Mesenchymal stem cell (in vitro differentiated cells and primary cell): Measurements from ENCODE around the gene RSBN1L.

Source experiments
- DNase-seq: peaks from one replicate; pipeline ENCODE4 v3.0.0-alpha.2; 2013
- H2AFZ ChIP-seq: one replicate; pipeline ENCODE4 v1.6.1; 2013; ENCODE audit warnings: low read depth, mild to moderate bottlenecking, control low read depth, inconsistent platforms, low read length, moderate library complexity
- H2AK5ac ChIP-seq: 2 replicates; pipeline ENCODE4 v1.6.1; 2013; ENCODE audit warnings: low read length, moderate library complexity, mild to moderate bottlenecking, inconsistent platforms; ENCODE audit not compliant: severe bottlenecking
- H2BK120ac ChIP-seq: one replicate; pipeline ENCODE4 v1.6.1; 2013; ENCODE audit warnings: low read depth, mild to moderate bottlenecking, inconsistent platforms, low read length, moderate library complexity
- H2BK12ac ChIP-seq, 2 experiments: one replicate each; pipeline ENCODE4 v1.6.1; 2013; ENCODE audit warnings: inconsistent platforms in 2 of 2, low read length in 2 of 2, mild to moderate bottlenecking in 2 of 2, moderate library complexity in 2 of 2, control low read depth in 1 of 2
- H2BK15ac ChIP-seq: one replicate; pipeline ENCODE4 v1.6.1; 2013; ENCODE audit warnings: mild to moderate bottlenecking, low read depth, inconsistent platforms; ENCODE audit not compliant: poor library complexity, severe bottlenecking
- H2BK5ac ChIP-seq: 2 replicates; pipeline ENCODE4 v1.6.1; 2013; ENCODE audit warnings: low read depth, mild to moderate bottlenecking, low read length, control low read depth, inconsistent platforms; ENCODE audit not compliant: poor library complexity, severe bottlenecking
- H3K14ac ChIP-seq, 2 experiments: one replicate each; pipeline ENCODE4 v1.6.1; 2013; ENCODE audit warnings: inconsistent platforms in 2 of 2, low read length in 2 of 2, control low read depth in 1 of 2, mild to moderate bottlenecking in 1 of 2, moderate library complexity in 1 of 2
- H3K18ac ChIP-seq, 2 experiments: one replicate each; pipeline ENCODE4 v1.6.1; 2013; ENCODE audit warnings: inconsistent platforms in 2 of 2, low read length in 2 of 2, control low read depth in 1 of 2, low read depth in 1 of 2, mild to moderate bottlenecking in 1 of 2
- H3K23ac ChIP-seq, 2 experiments: one replicate each; pipeline ENCODE4 v1.6.1; 2013; ENCODE audit warnings: inconsistent platforms in 2 of 2, low read length in 2 of 2, mild to moderate bottlenecking in 2 of 2, moderate library complexity in 2 of 2, control low read depth in 1 of 2
- H3K27ac ChIP-seq: 2 replicates; pipeline ENCODE4 v1.5.1; 2013; ENCODE audit warnings: mild to moderate bottlenecking, moderate library complexity, low read length, control low read depth, inconsistent platforms; ENCODE audit not compliant: poor library complexity, severe bottlenecking
- H3K27me3 ChIP-seq, 2 experiments: 2 replicates each; pipeline versions ENCODE4 v1.6.1 to v1.7.0; 2013; ENCODE audit warnings: low read length in 2 of 2, mild to moderate bottlenecking in 2 of 2, moderate library complexity in 2 of 2, control low read depth in 1 of 2, inconsistent platforms in 1 of 2; ENCODE audit not compliant: control insufficient read depth in 1 of 2, insufficient read depth in 1 of 2
- H3K36me3 ChIP-seq, 2 experiments: 2 replicates each; pipeline versions ENCODE4 v1.6.1 to v1.7.0; 2013; ENCODE audit warnings: low read length in 2 of 2, control low read depth in 1 of 2, inconsistent platforms in 1 of 2, low read depth in 1 of 2, mild to moderate bottlenecking in 1 of 2; ENCODE audit not compliant: insufficient read depth in 2 of 2, control insufficient read depth in 1 of 2
- H3K4ac ChIP-seq, 2 experiments: one replicate each; pipeline ENCODE4 v1.6.1; 2013; ENCODE audit warnings: inconsistent platforms in 2 of 2, low read length in 2 of 2, mild to moderate bottlenecking in 2 of 2, moderate library complexity in 2 of 2, control low read depth in 1 of 2, low read depth in 1 of 2
- H3K4me1 ChIP-seq: 2 replicates; pipeline ENCODE4 v1.6.1; 2013; ENCODE audit warnings: low read depth, low read length, control low read depth; ENCODE audit not compliant: control insufficient read depth, insufficient read depth
- H3K4me2 ChIP-seq: 2 replicates; pipeline ENCODE4 v1.6.1; 2013; ENCODE audit warnings: low read length, mild to moderate bottlenecking, inconsistent platforms; ENCODE audit not compliant: poor library complexity, severe bottlenecking
- H3K4me3 ChIP-seq, 2 experiments: 2 replicates each; pipeline versions ENCODE4 v1.5.1 to v1.7.0; 2013; ENCODE audit warnings: low read length in 2 of 2, mild to moderate bottlenecking in 2 of 2, control low read depth in 1 of 2, low read depth in 1 of 2; ENCODE audit not compliant: insufficient read depth in 1 of 2
- H3K79me1 ChIP-seq: replicated peaks from 2 replicates; pipeline ENCODE4 v1.6.1; 2013; ENCODE audit warnings: mild to moderate bottlenecking, control low read depth, low read length, inconsistent platforms; ENCODE audit not compliant: poor library complexity, severe bottlenecking
- H3K9ac ChIP-seq: 2 replicates; pipeline ENCODE4 v1.7.0; 2013; ENCODE audit warnings: mild to moderate bottlenecking, low read length, moderate library complexity
- H3K9me3 ChIP-seq: 2 replicates; pipeline ENCODE4 v1.7.0; 2013; ENCODE audit warnings: mild to moderate bottlenecking, low read length; ENCODE audit not compliant: control insufficient read depth
- H4K8ac ChIP-seq: one replicate; pipeline ENCODE4 v1.6.1; 2013; ENCODE audit warnings: inconsistent platforms, mild to moderate bottlenecking, low read length, moderate library complexity
- H4K91ac ChIP-seq: one replicate; pipeline ENCODE4 v1.6.1; 2013; ENCODE audit warnings: mild to moderate bottlenecking, low read length, inconsistent platforms
- WGBS: methylation state at CpG from one replicate; pipeline ENCODE4 v1.1.7; 2013; ENCODE audit warnings: mixed read lengths; 5-methylcytosine and 5-hydroxymethylcytosine counted together

RSBN1L gene

DNA sequence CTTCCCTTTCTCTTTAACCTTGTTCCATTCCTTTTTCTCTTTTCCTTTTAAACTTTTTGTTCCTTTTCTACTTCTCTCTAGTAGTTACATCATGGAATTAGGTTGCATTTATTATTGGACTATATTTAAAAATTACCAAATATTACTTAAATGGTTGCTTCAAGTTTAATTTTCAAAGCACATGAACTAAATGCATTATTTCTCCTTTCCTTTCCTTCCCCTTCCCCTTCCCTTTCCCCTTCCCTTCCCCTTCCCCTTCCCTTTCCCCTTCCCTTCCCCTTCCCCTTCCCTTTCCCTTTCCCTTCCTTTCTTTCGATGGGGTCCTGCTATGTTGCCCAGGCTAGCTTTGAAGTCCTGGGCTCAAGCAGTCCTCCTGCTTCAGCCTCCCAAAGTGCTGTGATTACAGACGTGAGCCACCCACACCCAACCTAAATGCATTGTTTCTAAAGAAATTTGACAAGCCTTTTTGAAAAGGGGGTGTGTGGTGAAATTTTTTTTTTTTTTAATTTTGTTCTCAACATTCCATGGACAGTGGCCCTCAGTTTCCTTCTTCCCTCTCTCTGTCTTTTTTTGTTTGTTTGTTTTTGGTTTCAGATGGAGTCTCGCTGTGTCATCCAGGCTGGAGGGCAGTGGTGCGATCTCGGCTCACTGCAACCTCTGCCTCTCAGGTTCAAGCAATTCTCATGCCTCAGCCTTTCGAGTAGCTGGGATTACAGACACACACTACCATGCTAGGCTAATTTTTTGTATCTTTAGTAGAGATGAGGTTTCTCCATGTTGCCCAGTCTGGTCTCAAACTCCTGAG is 70.7 kb downstream of the RSBN1L start:
- no peak overlapping the region for H2AFZ ChIP-seq
- H4K8ac ChIP-seq = no peak overlapping the region
- H2BK12ac ChIP-seq = no peak overlapping the region
- 76% methylated on average over 2 of the region's 6 CpGs for WGBS
- no peak overlapping the region for H3K4me2 ChIP-seq
- DNase-seq = no peak
- no peak overlapping the region for H3K18ac ChIP-seq
- peaks cover 0 to 29% of the 10 kb centered on the region in 2 experiments for H3K36me3 ChIP-seq
- no peak overlapping the region for H3K9ac ChIP-seq
- H2BK5ac ChIP-seq = peak overlapping the region; percentile 80
- H2BK120ac ChIP-seq = no peak overlapping the region
- no peak overlapping the region for H3K4me3 ChIP-seq
- H3K14ac ChIP-seq = no peak overlapping the region
- peak overlapping the region; percentile 77 for H3K27ac ChIP-seq
- H3K27me3 ChIP-seq = no peaks in the 10 kb centered on the region
- H3K4ac ChIP-seq = no peak overlapping the region
- peaks cover 5% of the 10 kb centered on the region for H3K79me1 ChIP-seq
- no peak overlapping the region for H4K91ac ChIP-seq
- no peaks in the 10 kb centered on the region for H3K9me3 ChIP-seq
- H2BK15ac ChIP-seq = no peak overlapping the region
- H3K23ac ChIP-seq = no peak overlapping the region
- peaks cover 11% of the 10 kb centered on the region for H3K4me1 ChIP-seq
- H2AK5ac ChIP-seq = peak overlapping the region; percentile 25

DNA sequence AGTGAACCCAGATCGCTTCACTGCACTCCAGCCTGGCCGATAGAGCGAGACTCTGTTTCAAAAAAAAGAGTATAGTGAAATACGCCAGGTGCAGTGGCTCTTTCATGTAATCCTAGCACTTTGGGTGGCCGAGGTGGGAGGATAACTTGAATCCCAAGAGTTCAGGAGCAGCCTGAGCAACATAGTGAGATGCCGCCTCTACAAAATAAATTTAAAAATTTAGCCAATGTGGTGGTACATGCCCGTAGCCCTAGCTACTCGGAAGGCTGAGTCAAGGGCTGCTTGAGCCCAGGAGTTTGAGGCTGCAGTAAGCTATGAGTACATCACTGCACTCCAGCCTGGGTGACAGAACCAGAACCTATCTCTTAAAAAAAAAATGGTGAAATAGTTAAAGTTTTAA is 74.1 kb downstream of the RSBN1L start:
- Histone ChIP-seq H4K91ac (no peak overlapping the region), H3K14ac (no peak overlapping the region), H3K27me3 (no peaks in the 10 kb centered on the region), H3K9ac (no peak overlapping the region), H3K9me3 (no peaks in the 10 kb centered on the region), H3K18ac (no peak overlapping the region), H3K4ac (no peak overlapping the region), H2BK12ac (no peak overlapping the region), H3K4me3 (no peak overlapping the region), H3K79me1 (peaks cover 12% of the 10 kb centered on the region), H3K27ac (no peak overlapping the region), H2BK5ac (no peak overlapping the region), H2BK120ac (no peak overlapping the region), H4K8ac (no peak overlapping the region), H3K36me3 (peaks cover 0 to 56% of the 10 kb centered on the region in 2 experiments), H2AK5ac (no peak overlapping the region), H3K23ac (no peak overlapping the region), H2BK15ac (no peak overlapping the region), H2AFZ (no peak overlapping the region), H3K4me1 (peaks cover 10% of the 10 kb centered on the region), H3K4me2 (no peak overlapping the region)
- 97% methylated on average over 8 of the region's 8 CpGs for WGBS
- DNase-seq = no peak

DNA sequence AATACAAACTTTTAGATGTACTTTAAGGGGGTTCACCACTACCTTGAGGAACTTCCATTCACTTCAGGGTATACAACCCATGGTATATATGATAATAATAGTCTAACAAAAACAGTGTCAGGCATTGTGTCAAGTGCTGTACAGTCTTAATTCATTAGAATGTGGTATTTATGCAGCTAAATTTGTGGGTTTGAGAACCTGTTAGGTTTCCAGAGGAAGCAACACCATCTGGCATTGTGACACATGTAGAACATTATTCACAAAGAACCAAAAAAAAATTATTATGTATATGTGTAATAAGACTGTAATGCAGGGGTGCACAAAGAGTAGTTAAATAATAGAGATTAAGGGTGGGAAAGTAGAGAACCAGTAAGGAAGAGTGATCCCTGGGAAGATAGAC is 75.6 kb downstream of the RSBN1L start:
- Histone ChIP-seq H3K4me3 (no peak overlapping the region), H3K18ac (no peak overlapping the region), H3K27ac (no peak overlapping the region), H2AK5ac (no peak overlapping the region), H2BK15ac (no peak overlapping the region), H3K27me3 (no peaks in the 10 kb centered on the region), H3K4ac (no peak overlapping the region), H3K79me1 (peaks cover 12% of the 10 kb centered on the region), H3K4me2 (no peak overlapping the region), H2AFZ (no peak overlapping the region), H2BK5ac (no peak overlapping the region), H4K91ac (no peak overlapping the region), H4K8ac (no peak overlapping the region), H3K9me3 (peaks cover 9% of the 10 kb centered on the region), H3K4me1 (peaks cover 6% of the 10 kb centered on the region), H3K36me3 (peaks cover 4 to 66% of the 10 kb centered on the region in 2 experiments), H3K14ac (no peak overlapping the region), H2BK120ac (no peak overlapping the region), H2BK12ac (no peak overlapping the region), H3K9ac (no peak overlapping the region), H3K23ac (no peak overlapping the region)
- DNase-seq = no peak

- H3K4ac ChIP-seq = no peak overlapping the region
- H2BK5ac ChIP-seq = no peak overlapping the region
- H3K79me1 ChIP-seq = peaks cover 7% of the 10 kb centered on the region
- no peaks in the 10 kb centered on the region for H3K4me1 ChIP-seq
- H2BK12ac ChIP-seq = peak overlapping the region in 1 of 2 experiments; percentile 66
- no peak overlapping the region for H2BK120ac ChIP-seq
- no peak overlapping the region for H2AK5ac ChIP-seq
- no peaks in the 10 kb centered on the region for H3K27me3 ChIP-seq
- no peak overlapping the region for H3K4me2 ChIP-seq
- 100% methylated on average over 2 of the region's 2 CpGs for WGBS
- H2AFZ ChIP-seq = no peak overlapping the region
- no peak overlapping the region for H4K8ac ChIP-seq
- peaks cover 9% of the 10 kb centered on the region for H3K9me3 ChIP-seq
- no peak overlapping the region for H3K4me3 ChIP-seq
- no peak overlapping the region for H3K27ac ChIP-seq
- H3K9ac ChIP-seq = no peak overlapping the region
- DNase-seq = no peak
- no peak overlapping the region for H4K91ac ChIP-seq
- H3K14ac ChIP-seq = no peak overlapping the region
- H3K23ac ChIP-seq = no peak overlapping the region
- no peak overlapping the region for H3K18ac ChIP-seq
- H3K36me3 ChIP-seq = peaks cover 4 to 79% of the 10 kb centered on the region in 2 experiments
- H2BK15ac ChIP-seq = no peak overlapping the region
These were observed 82.3 kb downstream of the RSBN1L start for GRCh38 chr7:77778535-77778934.
